Stomach (tissue), 19 donors: ENCODE measurements around the gene FOXM1. TPM values are rescaled to one million over a fixed set of nuclear protein-coding genes. Genes with fewer than 3 reads are reported as not detected.

Experiments used
- DNase-seq, 2 donors: peaks; one replicate each; pipeline versions ENCODE4 v3.0.0 to v3.0.0-alpha.2; 2013 to 2019
- H3K27ac ChIP-seq, 5 donors: fragments of 200-600 bp in 4 of 5; sonication (generic) in 4 of 5; one replicate each; pipeline ENCODE4 v1.5.1; 2013 to 2019; ENCODE audit warnings: mild to moderate bottlenecking in 1 of 5, moderate library complexity in 1 of 5
- H3K27me3 ChIP-seq, 3 donors: fragments of 200-600 bp; sonication (generic); one replicate each; pipeline ENCODE4 v1.5.1; 2017 to 2019; ENCODE audit warnings: mixed run types in 1 of 3
- H3K36me3 ChIP-seq, 4 donors: fragments of 200-600 bp; sonication (generic); 1 replicate in 3 of 4; 2 replicates in 1 of 4; pipeline ENCODE4 v1.5.1; 2016 to 2019
- H3K4me1 ChIP-seq, 4 donors: fragments of 200-600 bp; sonication (generic); one replicate each; pipeline ENCODE4 v1.5.1; 2016 to 2019
- H3K4me3 ChIP-seq, 4 donors: fragments of 200-600 bp; sonication (generic) in 3 of 4; one replicate each; pipeline ENCODE4 v1.5.1; 2016 to 2019; ENCODE audit warnings: mild to moderate bottlenecking in 1 of 4
- H3K9me3 ChIP-seq, 4 donors: fragments of 200-600 bp; sonication (generic); one replicate each; pipeline ENCODE4 v1.5.1; 2016 to 2019
- CTCF ChIP-seq, 7 experiments: fragments of 450-650 bp in 4 of 7; fragments of 200-600 bp in 3 of 7; sonication (generic) in 3 of 7; IDR thresholded peaks; one replicate each; pipeline ENCODE4 v1.5.1; 2016 to 2019; ENCODE audit warnings: antibody characterized with exemption in 7 of 7, control low read depth in 2 of 7, mild to moderate bottlenecking in 1 of 7
- EP300 ChIP-seq: sonication (generic); formaldehyde crosslinking; IDR thresholded peaks from one replicate; pipeline ENCODE4 v1.6.1; 2017; ENCODE audit warnings: antibody characterized with exemption
- POLR2A ChIP-seq, 4 donors: fragments of 450-650 bp; IDR thresholded peaks; one replicate each; pipeline ENCODE4 v1.6.1; 2016; ENCODE audit warnings: antibody characterized with exemption in 4 of 4, control low read depth in 2 of 4, mild to moderate bottlenecking in 1 of 4, moderate library complexity in 1 of 4
- POLR2AphosphoS5 ChIP-seq, 3 donors: sonication (generic); formaldehyde crosslinking; IDR thresholded peaks; one replicate each; pipeline ENCODE4 v1.6.1; 2016; ENCODE audit warnings: antibody characterized with exemption in 3 of 3
- WGBS, 5 donors: extraction: QIAGEN DNeasy Blood & Tissue Kit in 3 of 5; methylation state at CpG; one replicate each; pipeline versions ENCODE4 v1.1.5 to v1.1.7; 2013 to 2018; 5-methylcytosine and 5-hydroxymethylcytosine counted together
- intact Hi-C: fragments of 100-400 bp; cut with DNase I; formaldehyde crosslinking; loops from one replicate; pipeline ENCODE4 v1.15.1; 2023; ENCODE audit warnings: low total_unique reads
- long read RNA-seq, 10 donors: transcript quantifications; one replicate each; lab custom pipeline, GENCODE V29; 2026
- polyA plus RNA-seq, 3 donors: library from polyadenylated mRNA; stranded (reverse); fragments of 200-250 nt; gene quantifications; one replicate each; pipeline ENCODE4 v1.2.3, GENCODE V29; 2013
- total RNA-seq, 5 donors: library from RNA; depleted of rRNA; stranded (reverse); fragments of >200 nt; gene quantifications; one replicate each; pipeline versions ENCODE4 v1.1.0 to v1.2.3, GENCODE V29; 2014 to 2016
- donor health status: healthy with polysubstance abuse.
- donor health status: Bipolar disorder and iron deficiency.
- donor health status: healthy.

Gene FOXM1
- total RNA-seq (10 to 100 TPM in 2 of 5 donors, 1 to 10 TPM in 2, not detected in 1; 3.5 to 23.2 (median 7.1) TPM), polyA plus RNA-seq (10 to 100 TPM in 1 of 3 donors, 1 to 10 TPM in 2; 3.7 to 10.5 (median 7.6) TPM)
- long read RNA-seq, donor 1, partial matches to known transcripts: 12 of 13 reads
- long read RNA-seq, donor 1, other reads (novel, unspliced or antisense): 0 of 13 reads
- long read RNA-seq, donor 2, partial matches to known transcripts: 0 of 1 reads
- long read RNA-seq, donor 2, other reads (novel, unspliced or antisense): 0 of 1 reads
- long read RNA-seq, donor 3: 0 reads
- long read RNA-seq, donor 4: 0 reads
- long read RNA-seq, donor 5, partial matches to known transcripts: 9 of 15 reads
- long read RNA-seq, donor 5, other reads (novel, unspliced or antisense): 6 of 15 reads
- long read RNA-seq, donor 6, partial matches to known transcripts: 7 of 52 reads
- long read RNA-seq, donor 6, other reads (novel, unspliced or antisense): 42 of 52 reads
- long read RNA-seq, donor 7, partial matches to known transcripts: 8 of 9 reads
- long read RNA-seq, donor 7, other reads (novel, unspliced or antisense): 0 of 9 reads
- long read RNA-seq, donor 8, partial matches to known transcripts: 13 of 15 reads
- long read RNA-seq, donor 8, other reads (novel, unspliced or antisense): 0 of 15 reads
- long read RNA-seq, donor 9, partial matches to known transcripts: 8 of 9 reads
- long read RNA-seq, donor 9, other reads (novel, unspliced or antisense): 0 of 9 reads
- long read RNA-seq, donor 10, partial matches to known transcripts: 0 of 1 reads
- long read RNA-seq, donor 10, other reads (novel, unspliced or antisense): 0 of 1 reads

DNA sequence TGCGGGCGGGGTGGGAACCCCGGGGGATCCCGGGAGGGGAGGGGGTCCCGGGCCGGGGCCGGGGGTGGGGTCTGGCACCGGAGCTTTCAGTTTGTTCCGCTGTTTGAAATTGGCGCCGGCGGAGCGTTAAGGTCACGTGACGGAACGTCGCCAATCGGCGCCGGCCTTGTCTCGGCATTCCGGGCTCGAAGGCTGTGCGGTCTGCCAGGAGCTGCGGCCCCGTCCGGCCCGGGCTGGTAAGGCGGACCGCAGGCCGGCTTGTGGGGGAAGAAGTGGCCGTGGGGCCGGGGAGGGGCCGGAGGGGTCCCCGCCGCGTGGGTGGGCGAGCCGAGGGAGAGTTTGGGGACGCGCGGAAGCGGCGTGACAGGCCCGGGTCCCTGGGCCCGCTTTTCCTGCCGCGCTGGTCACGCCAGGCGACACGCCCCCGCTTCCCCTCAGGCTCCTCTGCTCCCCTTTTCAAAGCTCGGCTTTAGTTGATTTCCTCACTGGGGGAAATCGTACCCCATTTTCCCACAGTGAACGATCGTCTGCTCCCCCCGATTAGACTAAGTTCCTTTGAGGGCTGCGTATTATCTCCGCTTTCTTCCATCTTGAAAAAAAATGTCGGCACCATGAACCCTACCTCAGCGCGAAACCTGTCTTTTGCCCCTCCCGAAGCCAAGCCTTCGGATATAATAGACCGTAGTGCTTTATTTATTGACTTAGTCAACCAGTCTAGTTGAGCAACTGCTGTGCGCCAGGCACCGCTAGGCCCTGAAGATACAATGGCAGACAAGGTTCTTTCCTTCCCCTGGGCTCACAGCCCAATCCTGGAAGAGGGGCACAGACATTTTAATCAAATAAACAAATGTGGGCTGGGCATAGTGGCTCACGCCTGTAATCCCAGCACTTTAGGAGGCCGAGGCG lies at the start of gene FOXM1, which contains the start of gene RHNO1:
Gene FOXM1, minus strand, starts transcription at position 128 of the 906 bp plus-strand sequence. CDS start 2,696 bp downstream, outside the sequence.
Gene RHNO1, plus strand, starts transcription at position 177 of the 906 bp plus-strand sequence. CDS start 8,144 bp downstream, outside the sequence.
- Histone ChIP-seq H3K36me3 (peaks cover 0 to 5% (median 0%) of the 10 kb centered on the region in 4 donors), H3K27me3 (no peaks in the 10 kb centered on the region), H3K9me3 (no peaks in the 10 kb centered on the region), H3K27ac (peak within 1 kb of the TSS; percentile 94 to 98 (median 97)), H3K4me1 (peaks cover 16 to 35% (median 26%) of the 10 kb centered on the region in 4 donors), H3K4me3 (peak within 1 kb of the TSS; percentile 83 to 99 (median 95))
- WGBS, 5 donors: 0 to 1% (median 0%) methylated on average over 25 to 70 of the region's 70 CpGs
- TF ChIP-seq CTCF (IDR thresholded peaks at IDR 0.05): peak in 1 of 7 experiments; percentile 26
- no peak for TF ChIP-seq POLR2A (IDR thresholded peaks at IDR 0.05)
- no peak for TF ChIP-seq EP300
- peak; percentile 54 to 85 (median 82) for TF ChIP-seq POLR2AphosphoS5 (IDR thresholded peaks at IDR 0.05)
- intact Hi-C loops: no loop called here
- peak; percentile 93 to 97 for DNase-seq

GRCh38 chr12:2925322-2925995 lies 48.5 kb upstream of the FOXM1 start:
- H3K27me3 ChIP-seq: no peaks in the 10 kb centered on the region
- intact Hi-C loops: no loop called here
- TF ChIP-seq CTCF (IDR thresholded peaks at IDR 0.05) (no peak), POLR2AphosphoS5 (IDR thresholded peaks at IDR 0.05) (no peak), EP300 (no peak), POLR2A (IDR thresholded peaks at IDR 0.05) (no peak)
- no peak for DNase-seq
- H3K4me3 ChIP-seq: no peak overlapping the region
- no peaks in the 10 kb centered on the region for H3K4me1 ChIP-seq
- no peaks in the 10 kb centered on the region for H3K9me3 ChIP-seq
- 84 to 90% (median 87%) methylated on average over 6 of the region's 6 CpGs for WGBS, 5 donors
- H3K36me3 ChIP-seq: peaks cover 10 to 100% (median 97%) of the 10 kb centered on the region in 4 donors
- H3K27ac ChIP-seq: no peak overlapping the region

DNA sequence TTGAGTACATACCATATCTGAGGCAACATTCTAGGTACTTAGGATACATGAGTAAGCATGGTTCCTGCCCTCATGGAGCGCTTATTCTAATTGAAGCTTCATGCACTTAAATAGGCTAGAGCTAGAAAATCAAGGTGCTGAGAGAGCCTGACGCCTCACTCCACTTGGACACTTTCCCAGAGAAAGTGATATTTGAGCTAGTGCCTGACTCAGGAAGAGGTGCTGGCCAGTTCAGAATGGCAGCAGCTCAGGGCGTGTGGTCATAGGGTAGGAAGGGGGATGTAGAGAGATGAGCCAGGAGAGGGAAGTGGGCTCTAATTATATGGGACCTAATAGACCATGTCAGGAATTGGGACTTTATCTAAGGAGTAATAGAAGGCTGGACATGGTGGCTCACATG lies 47.0 kb upstream of the FOXM1 start:
- no peak overlapping the region for H3K27ac ChIP-seq
- TF ChIP-seq CTCF (IDR thresholded peaks at IDR 0.05): no peak
- TF ChIP-seq EP300: no peak
- no peak for TF ChIP-seq POLR2AphosphoS5 (IDR thresholded peaks at IDR 0.05)
- no peak for TF ChIP-seq POLR2A (IDR thresholded peaks at IDR 0.05)
- no peaks in the 10 kb centered on the region for H3K27me3 ChIP-seq
- no peaks in the 10 kb centered on the region for H3K9me3 ChIP-seq
- intact Hi-C loops: no loop called here
- H3K4me1 ChIP-seq: no peaks in the 10 kb centered on the region
- H3K36me3 ChIP-seq: peaks cover 9 to 89% (median 87%) of the 10 kb centered on the region in 4 donors
- WGBS, 5 donors: 82 to 93% (median 89%) methylated on average over 3 of the region's 3 CpGs
- H3K4me3 ChIP-seq: no peak overlapping the region
- no peak for DNase-seq
